GM19438 (cell line): ENCODE data around the gene PKNOX2.

ENCODE experiments used
- ATAC-seq: cut with Tn5 transposase; IDR thresholded peaks from one replicate; pipeline ENCODE4 v1.9.1; 2021; ENCODE audit warnings: low read depth; ENCODE audit not compliant: unreplicated experiment

The PKNOX2 gene

DNA sequence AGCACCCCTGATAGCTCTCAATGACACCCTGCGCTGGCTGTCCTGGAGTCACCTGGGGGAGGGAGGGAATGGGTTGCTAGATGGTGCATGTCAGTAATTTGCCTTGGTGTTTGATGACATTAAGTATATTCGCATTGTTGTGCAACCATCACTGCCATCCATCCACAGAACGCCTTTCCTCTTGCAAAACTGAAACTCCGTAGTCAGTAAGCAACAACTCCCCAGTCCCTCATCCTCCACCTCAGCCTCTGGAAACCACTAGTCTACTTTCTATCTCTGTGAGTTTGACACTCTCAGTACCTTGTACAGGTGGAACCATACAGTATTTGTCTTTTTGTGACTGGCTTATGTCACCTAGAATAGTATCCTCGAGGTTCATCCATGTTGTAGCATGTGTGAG, 62.6 kb downstream of the PKNOX2 start:
- no peak for ATAC-seq

DNA sequence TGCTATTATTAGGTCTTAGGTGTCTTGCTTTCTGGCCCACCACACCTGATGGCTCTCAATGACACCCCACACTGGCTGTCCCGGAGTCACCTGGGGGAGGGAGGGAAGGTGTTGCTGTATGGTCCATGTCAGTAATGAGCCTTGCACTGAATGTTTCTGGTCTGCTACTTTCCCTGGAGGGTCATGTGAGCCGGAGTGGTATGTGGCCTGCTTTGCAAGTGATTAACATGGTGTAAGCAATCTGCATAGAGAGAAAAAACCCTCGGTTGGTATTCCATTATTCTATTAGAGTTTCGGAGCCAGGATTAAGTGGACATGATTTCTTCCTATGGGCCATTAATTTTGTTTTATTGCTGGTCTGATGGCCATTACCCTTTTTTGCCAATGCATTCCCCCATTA, 63.9 kb downstream of the PKNOX2 start:
- ATAC-seq = no peak

DNA sequence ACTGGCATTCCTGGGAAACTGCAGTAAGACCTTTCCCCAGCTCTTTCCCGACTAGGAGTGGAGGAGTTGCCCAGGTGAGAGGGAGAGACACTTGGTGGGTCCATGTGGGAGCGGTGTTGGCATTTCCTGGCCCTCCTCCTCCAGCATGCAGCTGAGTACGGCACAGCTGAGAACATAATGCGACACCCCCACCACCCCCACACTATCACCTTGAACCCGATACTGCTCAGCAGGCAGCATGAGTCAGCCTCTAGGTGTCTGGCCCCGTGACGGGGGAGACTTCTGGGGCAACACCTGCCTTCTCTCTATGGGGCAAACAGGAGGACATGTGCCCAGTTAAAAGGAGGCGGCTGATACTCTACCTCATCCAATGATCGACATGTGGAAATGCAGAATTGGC, 64.4 kb downstream of the PKNOX2 start:
- no peak for ATAC-seq

DNA sequence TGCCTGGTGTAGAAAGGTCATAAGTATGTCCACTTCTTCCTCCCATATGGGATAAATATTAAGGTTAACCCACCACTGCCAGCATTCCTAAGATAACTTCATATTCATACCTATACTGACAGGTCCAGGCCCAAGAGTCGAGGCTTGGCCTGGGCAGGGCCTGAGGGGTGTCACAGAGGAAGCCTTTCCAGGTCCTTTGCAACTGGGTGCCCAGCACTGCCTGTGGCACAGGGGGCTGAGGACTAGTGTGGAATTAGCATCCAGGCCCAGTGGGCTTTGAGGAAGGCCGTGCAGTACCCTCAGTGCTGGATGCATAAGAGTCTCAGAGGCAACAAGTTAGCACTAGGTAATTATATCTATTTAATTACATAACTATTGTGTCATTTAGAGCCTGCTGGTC, 65.4 kb downstream of the PKNOX2 start:
- no peak for ATAC-seq

GRCh38 chr11:125233116-125233515, 68.6 kb downstream of the PKNOX2 start:
- no peak for ATAC-seq

DNA sequence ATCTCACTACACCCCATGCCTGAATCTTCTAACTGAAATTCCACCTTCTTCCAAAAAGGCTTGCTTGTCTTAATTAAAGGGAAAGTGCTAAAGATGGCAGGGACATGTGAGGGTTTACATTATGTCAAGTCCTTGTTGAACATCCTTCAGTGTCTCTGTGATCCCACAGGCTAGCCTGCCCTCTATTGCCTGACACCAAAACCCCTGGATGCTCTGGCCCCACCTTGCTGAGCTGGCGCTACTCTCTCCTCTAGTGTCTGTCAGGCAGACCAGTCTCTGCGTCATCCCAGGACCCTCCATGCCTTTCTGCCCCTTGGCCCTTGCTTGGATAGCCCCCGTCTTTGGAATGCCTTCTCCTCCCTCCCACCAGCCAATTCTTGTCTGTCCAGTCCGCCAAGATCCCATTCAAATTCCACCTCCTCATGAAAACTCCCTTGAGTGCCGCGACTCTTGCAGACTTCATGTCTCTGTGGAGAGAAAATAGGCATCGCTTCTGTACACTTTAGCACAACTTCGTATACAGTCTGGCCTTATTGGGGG, 69.3 kb downstream of the PKNOX2 start:
- no peak for ATAC-seq

DNA sequence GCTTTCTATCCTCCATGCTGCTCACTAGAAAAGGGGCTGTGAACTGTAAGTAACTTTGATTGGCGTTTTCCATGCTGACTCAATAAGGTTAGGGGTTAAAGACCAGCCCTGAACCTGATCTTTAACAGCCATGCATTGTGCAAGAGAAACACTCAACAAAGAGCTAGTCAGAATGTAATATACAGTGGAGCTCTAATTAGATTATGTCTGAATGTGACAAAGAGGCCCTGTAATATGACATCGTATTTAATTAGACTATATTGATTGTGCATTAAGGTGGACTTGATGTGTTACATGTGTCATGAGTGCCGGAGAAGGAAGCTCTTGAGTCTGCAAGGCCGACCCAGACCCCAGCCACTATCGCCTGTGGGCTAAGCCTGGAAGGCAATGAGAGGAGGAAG, 70.5 kb downstream of the PKNOX2 start:
- no peak for ATAC-seq

- ATAC-seq = no peak
Observed at GRCh38 chr11:125236072-125236825, 71.7 kb downstream of the PKNOX2 start.

DNA sequence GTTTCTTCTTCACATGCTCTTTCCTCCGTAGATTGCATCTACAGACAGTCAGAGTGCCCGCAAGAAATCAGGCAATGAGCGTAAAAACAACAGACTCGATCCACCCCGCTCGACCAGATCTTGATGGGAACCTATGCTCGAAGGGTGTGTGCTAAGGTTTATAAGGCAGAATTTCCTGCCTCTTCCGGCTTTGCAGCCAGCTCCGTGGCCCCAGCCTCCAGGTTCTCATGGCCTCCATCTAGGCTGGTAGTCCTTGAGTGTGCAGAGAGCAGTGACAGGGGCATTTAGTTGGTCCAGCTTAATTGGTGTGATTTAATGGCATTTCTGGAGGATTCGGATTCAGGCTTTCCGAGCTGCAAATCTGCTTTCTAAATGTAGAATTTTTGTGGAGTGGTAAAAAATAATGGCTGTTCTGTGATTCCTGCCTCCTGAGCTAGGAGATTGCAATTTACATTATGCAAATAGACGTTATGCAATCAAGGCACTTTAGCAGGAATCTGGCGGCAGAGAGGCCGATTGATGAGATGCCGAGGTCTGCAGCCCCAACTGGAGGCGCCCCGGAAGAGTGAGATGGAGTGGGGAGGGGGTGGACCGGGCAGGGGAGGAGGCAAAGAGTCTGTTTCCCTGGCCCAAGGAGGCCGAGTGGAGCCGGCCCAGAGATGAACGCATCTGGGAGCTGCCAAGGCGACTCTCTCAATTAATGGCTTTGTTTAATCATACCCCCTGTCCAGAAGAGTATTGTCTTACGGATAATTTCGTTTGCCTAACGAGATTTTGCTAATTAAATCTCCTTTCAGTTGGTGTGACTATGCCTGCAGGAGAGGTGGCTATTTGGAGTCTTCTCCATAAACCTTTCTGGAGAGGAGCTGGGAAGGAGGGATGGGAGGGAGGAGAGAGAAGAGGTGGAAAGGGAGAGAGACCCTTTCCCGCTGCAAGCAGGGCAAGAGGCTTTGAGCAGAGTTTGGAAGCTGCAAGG, 75.3 kb downstream of the PKNOX2 start:
- ATAC-seq = no peak

DNA sequence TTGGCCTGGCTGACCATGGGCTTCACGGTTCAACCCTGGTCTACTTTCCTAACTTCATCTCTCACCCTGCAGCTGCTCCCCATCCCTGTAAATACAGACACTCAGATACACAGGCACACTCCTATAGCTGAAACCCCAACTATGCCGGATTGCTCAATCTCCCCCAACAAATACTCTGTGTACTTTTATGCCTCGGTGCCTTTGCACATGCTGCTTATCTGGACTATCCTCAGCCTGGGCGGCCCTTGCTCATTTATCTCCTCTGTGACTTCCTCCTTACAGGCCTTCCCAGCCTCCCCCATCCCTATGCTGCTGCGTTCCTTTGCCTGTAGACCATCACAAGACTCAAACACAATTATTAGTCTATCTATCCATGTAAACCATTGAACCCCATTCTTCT, 76.6 kb downstream of the PKNOX2 start:
- ATAC-seq = no peak

- no peak for ATAC-seq
Observed at GRCh38 chr11:125242141-125242775, 77.7 kb downstream of the PKNOX2 start.

GRCh38 chr11:125244166-125244565, 79.6 kb downstream of the PKNOX2 start:
- no peak for ATAC-seq

DNA sequence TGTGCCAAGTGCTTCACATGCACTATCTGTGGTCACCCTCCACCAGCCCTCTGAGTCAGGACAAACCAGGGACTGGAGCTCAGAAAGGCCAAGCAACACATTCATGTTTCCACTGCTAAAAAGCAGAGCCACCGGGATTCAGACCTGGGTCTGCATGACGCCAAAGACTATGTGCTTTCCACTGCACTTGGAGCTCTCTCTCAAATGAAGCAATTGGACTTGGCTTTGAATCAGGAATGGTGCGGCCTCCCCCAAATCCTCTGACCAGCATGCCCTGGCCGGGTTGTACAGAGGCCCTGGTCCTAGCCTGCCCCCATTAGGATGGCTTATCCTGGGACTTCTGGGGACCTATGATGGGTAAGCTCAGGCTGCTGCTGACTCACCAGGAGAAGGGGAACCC, 80.7 kb downstream of the PKNOX2 start:
- ATAC-seq = no peak

DNA sequence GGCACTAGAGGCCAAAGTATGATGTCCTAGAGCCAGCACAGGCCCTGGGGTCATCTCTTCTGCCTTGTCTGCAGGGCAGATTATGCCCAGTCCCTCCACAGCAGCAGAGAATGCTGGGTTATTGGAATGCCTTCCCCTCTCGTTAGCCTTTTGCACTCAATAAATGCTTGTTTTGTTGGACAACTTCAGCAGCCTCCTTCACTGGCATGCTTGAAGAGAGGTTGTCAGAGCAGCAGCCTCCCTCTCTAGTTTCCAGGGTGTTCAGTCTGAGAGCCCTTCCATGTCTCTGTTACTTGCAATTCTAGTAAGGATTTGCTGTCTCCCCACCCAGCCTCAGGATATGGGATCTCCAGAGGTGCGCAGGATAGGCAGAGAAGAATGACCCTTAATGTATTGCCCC, 82.9 kb downstream of the PKNOX2 start:
- ATAC-seq = no peak

DNA sequence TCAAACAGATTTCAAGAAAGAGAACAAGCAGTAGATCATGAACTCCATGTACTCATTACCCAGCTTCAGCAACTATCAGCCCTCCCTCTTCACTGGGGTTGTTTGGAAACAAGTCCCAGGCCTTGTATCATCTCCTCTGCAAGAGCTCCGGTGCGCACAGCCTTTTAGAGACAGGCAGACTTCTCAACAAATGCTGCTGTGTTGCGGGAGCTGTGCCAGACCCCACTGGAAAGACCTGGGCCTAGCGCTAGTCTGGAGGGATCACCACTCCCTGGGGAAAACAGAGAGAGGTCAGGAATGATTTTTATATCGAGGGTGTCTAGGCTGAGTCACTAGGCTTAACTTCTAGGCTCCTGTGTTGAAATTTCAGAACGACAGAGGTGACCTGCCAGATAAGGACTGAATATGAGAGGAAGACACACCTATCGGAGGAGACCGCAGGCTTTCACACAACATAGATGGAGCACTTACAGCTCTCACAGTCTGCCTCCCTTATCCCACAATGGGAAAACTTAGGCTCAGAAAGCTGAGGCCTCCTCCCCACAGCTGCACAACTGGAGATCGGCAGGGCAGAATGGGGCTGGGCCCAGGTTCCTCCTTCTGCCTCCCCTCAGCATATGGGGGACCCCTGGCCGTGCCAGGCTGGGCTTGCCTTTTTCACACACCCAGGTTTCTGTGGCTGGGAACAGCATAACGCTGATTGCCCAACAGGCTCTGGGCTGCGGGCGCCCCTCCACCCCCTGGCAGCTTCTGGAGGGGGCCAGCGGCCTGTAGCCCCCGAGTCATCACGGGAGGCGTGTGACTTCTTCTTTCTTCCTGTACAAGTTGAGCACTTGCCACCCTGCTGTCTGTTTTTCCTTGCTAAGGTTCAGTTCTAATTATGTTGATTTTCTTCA, 86.0 kb downstream of the PKNOX2 start:
- no peak for ATAC-seq

DNA sequence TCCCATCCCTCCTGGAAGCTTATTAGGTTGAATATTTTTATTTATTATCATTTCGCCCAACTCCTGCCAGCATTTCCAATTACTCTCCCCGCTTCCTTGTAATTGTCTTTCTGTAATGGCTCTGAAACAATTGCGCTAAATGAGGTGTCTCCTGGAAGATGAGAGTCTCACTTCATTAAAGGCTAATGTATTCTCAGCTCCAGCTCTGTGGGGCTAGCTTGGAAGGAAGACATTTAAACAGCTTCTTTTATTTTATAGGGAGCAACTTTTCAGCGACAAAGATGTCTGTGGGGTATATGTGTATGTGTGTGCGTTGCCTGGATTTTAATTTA, 86.6 kb downstream of the PKNOX2 start:
- ATAC-seq = no peak

- no peak for ATAC-seq
Observed at GRCh38 chr11:125251956-125252355, 87.4 kb downstream of the PKNOX2 start.

DNA sequence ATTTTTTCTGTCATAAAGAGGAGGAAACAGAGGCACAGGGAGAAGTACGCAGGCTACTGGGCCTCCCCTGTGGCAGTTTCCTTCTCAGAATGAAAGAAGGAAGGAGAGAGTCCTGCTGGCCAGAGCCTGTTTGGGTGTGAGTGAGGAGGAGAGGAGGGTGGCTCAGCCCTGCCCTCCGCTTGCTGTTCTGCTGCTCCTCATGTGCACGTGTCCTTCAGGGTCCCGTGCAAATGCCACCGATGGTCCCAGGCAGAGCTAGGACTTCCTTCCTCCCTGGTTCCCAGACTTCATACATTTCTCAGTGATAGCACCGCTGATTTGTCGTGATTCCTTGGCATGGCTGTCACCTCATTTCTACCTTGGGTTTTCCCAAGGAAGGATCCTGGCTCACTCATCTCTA, 88.7 kb downstream of the PKNOX2 start:
- ATAC-seq = no peak

GRCh38 chr11:125253795-125254525, 89.4 kb downstream of the PKNOX2 start:
- no peak for ATAC-seq
